Stomach smooth muscle (tissue), 2 donors: ENCODE results near the gene KCNH2.
A peak's percentile ranks its signal among the peaks of the same experiment; 100 is the strongest.

Experiments used
- H3K27ac ChIP-seq: one replicate; pipeline ENCODE4 v1.7.0; 2013; ENCODE audit warnings: mild to moderate bottlenecking, low read length, inconsistent platforms
- H3K27me3 ChIP-seq, 2 donors: one replicate each; pipeline ENCODE4 v1.7.0; 2013; ENCODE audit warnings: low read length in 2 of 2; ENCODE audit not compliant: insufficient read depth in 2 of 2, control insufficient read depth in 1 of 2
- H3K36me3 ChIP-seq, 2 donors: one replicate each; pipeline ENCODE4 v1.7.0; 2013; ENCODE audit warnings: low read length in 2 of 2; ENCODE audit not compliant: control insufficient read depth in 2 of 2, insufficient read depth in 2 of 2
- H3K4me1 ChIP-seq: one replicate; pipeline ENCODE4 v1.7.0; 2013; ENCODE audit warnings: low read length; ENCODE audit not compliant: control insufficient read depth, insufficient read depth
- H3K4me3 ChIP-seq, 2 donors: one replicate each; pipeline ENCODE4 v1.7.0; 2013; ENCODE audit warnings: low read length in 2 of 2
- H3K9ac ChIP-seq, 2 donors: one replicate each; pipeline ENCODE4 v1.7.0; 2013; ENCODE audit warnings: low read length in 2 of 2, mild to moderate bottlenecking in 1 of 2
- H3K9me3 ChIP-seq, 2 donors: one replicate each; pipeline ENCODE4 v1.7.0; 2013; ENCODE audit warnings: low read length in 2 of 2; ENCODE audit not compliant: control insufficient read depth in 2 of 2
- donor health status: healthy.
- donor health status: Pancreatic carcinoma.

Gene KCNH2

GRCh38 chr7:150982351-150982750 lies 4.2 kb upstream of the KCNH2 start:
- Histone ChIP-seq H3K4me1 (peaks cover 28% of the 10 kb centered on the region), H3K4me3 (no peak overlapping the region), H3K9me3 (no peaks in the 10 kb centered on the region), H3K27ac (no peak overlapping the region), H3K9ac (no peak overlapping the region), H3K27me3 (no peaks in the 10 kb centered on the region), H3K36me3 (no peaks in the 10 kb centered on the region)

GRCh38 chr7:150981644-150982043 lies 3.5 kb upstream of the KCNH2 start:
- H3K27ac ChIP-seq, result no peak overlapping the region
- H3K4me1 ChIP-seq, result peaks cover 35% of the 10 kb centered on the region
- no peak overlapping the region for H3K9ac ChIP-seq
- H3K9me3 ChIP-seq, result no peaks in the 10 kb centered on the region
- no peak overlapping the region for H3K4me3 ChIP-seq
- peaks cover 0 to 2% of the 10 kb centered on the region in 2 donors for H3K27me3 ChIP-seq
- no peaks in the 10 kb centered on the region for H3K36me3 ChIP-seq

- H3K27ac ChIP-seq, result peak overlapping the region; percentile 88
- H3K27me3 ChIP-seq, result peaks cover 0 to 2% of the 10 kb centered on the region in 2 donors
Measured at GRCh38 chr7:150980663-150981062, 2.5 kb upstream of the KCNH2 start.

GRCh38 chr7:150979713-150980390 lies 1.7 kb upstream of the KCNH2 start:
- Histone ChIP-seq H3K9me3 (no peaks in the 10 kb centered on the region), H3K4me1 (peaks cover 45% of the 10 kb centered on the region), H3K27me3 (peaks cover 0 to 2% of the 10 kb centered on the region in 2 donors), H3K36me3 (no peaks in the 10 kb centered on the region), H3K9ac (peak overlapping the region in 1 of 2 donors; percentile 47), H3K27ac (peak overlapping the region; percentile 88), H3K4me3 (peak overlapping the region; percentile 35 to 74)

More at GRCh38 chr7:150980663-150981062, 2.5 kb upstream of the KCNH2 start:
- Histone ChIP-seq H3K9ac (no peak overlapping the region), H3K4me1 (peaks cover 37% of the 10 kb centered on the region), H3K9me3 (no peaks in the 10 kb centered on the region), H3K4me3 (no peak overlapping the region), H3K36me3 (no peaks in the 10 kb centered on the region)

- H3K9ac ChIP-seq, result peak overlapping the region; percentile 59 to 81
- H3K4me3 ChIP-seq, result peak overlapping the region; percentile 78 to 86
- H3K9me3 ChIP-seq, result no peaks in the 10 kb centered on the region
- no peaks in the 10 kb centered on the region for H3K36me3 ChIP-seq
- H3K27me3 ChIP-seq, result peaks cover 0 to 2% of the 10 kb centered on the region in 2 donors
- H3K27ac ChIP-seq, result peak overlapping the region; percentile 92
- H3K4me1 ChIP-seq, result peaks cover 68% of the 10 kb centered on the region
Measured at GRCh38 chr7:150977382-150978125, 567 bp downstream of the KCNH2 start.

- H3K27ac ChIP-seq, result peak overlapping the region; percentile 92
- H3K9me3 ChIP-seq, result no peaks in the 10 kb centered on the region
- no peaks in the 10 kb centered on the region for H3K36me3 ChIP-seq
- peak overlapping the region; percentile 78 to 86 for H3K4me3 ChIP-seq
- H3K4me1 ChIP-seq, result peaks cover 76% of the 10 kb centered on the region
- peak overlapping the region; percentile 59 to 81 for H3K9ac ChIP-seq
- peaks cover 0 to 2% of the 10 kb centered on the region in 2 donors for H3K27me3 ChIP-seq
Measured at GRCh38 chr7:150976529-150977381, 1.4 kb downstream of the KCNH2 start.

- Histone ChIP-seq H3K9me3 (no peaks in the 10 kb centered on the region), H3K4me3 (peak overlapping the region; percentile 66 to 86), H3K36me3 (no peaks in the 10 kb centered on the region), H3K4me1 (peaks cover 86% of the 10 kb centered on the region), H3K9ac (peak overlapping the region; percentile 59 to 60), H3K27me3 (peaks cover 0 to 2% of the 10 kb centered on the region in 2 donors), H3K27ac (peak overlapping the region; percentile 92)
Measured at GRCh38 chr7:150975536-150976319, 2.4 kb downstream of the KCNH2 start.

- Histone ChIP-seq H3K9me3 (no peaks in the 10 kb centered on the region), H3K4me3 (peak overlapping the region; percentile 66 to 86), H3K27me3 (peaks cover 0 to 2% of the 10 kb centered on the region in 2 donors), H3K9ac (peak overlapping the region; percentile 51 to 59), H3K4me1 (peaks cover 89% of the 10 kb centered on the region), H3K27ac (peak overlapping the region; percentile 92), H3K36me3 (no peaks in the 10 kb centered on the region)
Measured at GRCh38 chr7:150974468-150975391, 3.4 kb downstream of the KCNH2 start.

- H3K36me3 ChIP-seq, result no peaks in the 10 kb centered on the region
- H3K4me1 ChIP-seq, result peaks cover 90% of the 10 kb centered on the region
- H3K27ac ChIP-seq, result peak overlapping the region; percentile 90
- H3K9me3 ChIP-seq, result no peaks in the 10 kb centered on the region
- peaks cover 0 to 2% of the 10 kb centered on the region in 2 donors for H3K27me3 ChIP-seq
- peak overlapping the region; percentile 27 to 44 for H3K4me3 ChIP-seq
- H3K9ac ChIP-seq, result no peak overlapping the region
Measured at GRCh38 chr7:150973571-150974451, 4.3 kb downstream of the KCNH2 start.
